PC-9 (cell line): ENCODE data around the gene CCNA2. TPM values are rescaled to one million over a fixed set of nuclear protein-coding genes. Genes with fewer than 3 reads are reported as not detected.

ENCODE experiments used
- BruUV-seq: library from RNA; stranded (reverse); fragments of 400-500 nt; replicated peaks from 2 replicates; lab custom pipeline; 2021; lab: Mats Ljungman, UMichigan
- CTCF ChIA-PET: fragments of 300-600 bp; sonication (Branson Sonifier 250); formaldehyde crosslinking; loops from one replicate; lab custom pipeline; 2022; ENCODE audit warnings: antibody characterized with exemption; lab: Charles Lee
- POLR2A ChIA-PET: fragments of 300-600 bp; sonication (Branson Sonifier 250); formaldehyde crosslinking; loops from one replicate; lab custom pipeline; 2022; ENCODE audit warnings: antibody characterized with exemption; ENCODE audit not compliant: unreplicated experiment; lab: Charles Lee
- DNase-seq, 2 experiments: peaks; one replicate each; pipeline versions ENCODE4 v3.0.0 to v3.0.0-alpha.2; 2015 to 2022; ENCODE audit warnings: mixed read lengths in 1 of 2
- H2AFZ ChIP-seq: fragments of 200-600 bp; sonication (generic); 2 replicates; pipeline ENCODE4 v1.8.1; 2017; ENCODE audit warnings: antibody characterized with exemption
- H3F3A ChIP-seq: fragments of 200-600 bp; sonication (generic); 2 replicates; pipeline ENCODE4 v1.8.1; 2017; ENCODE audit warnings: antibody characterized with exemption, mild to moderate bottlenecking, low read depth; ENCODE audit not compliant: insufficient read depth
- H3K27ac ChIP-seq: fragments of 200-600 bp; sonication (generic); 2 replicates; pipeline ENCODE4 v1.6.1; 2016; ENCODE audit warnings: mixed run types
- H3K27me3 ChIP-seq: fragments of 200-600 bp; sonication (generic); 2 replicates; pipeline ENCODE4 v1.6.1; 2016; ENCODE audit warnings: low read depth, mixed run types; ENCODE audit not compliant: insufficient read depth
- H3K36me3 ChIP-seq: fragments of 200-600 bp; sonication (generic); 2 replicates; pipeline ENCODE4 v1.6.1; 2016; ENCODE audit warnings: low read depth, mixed run types
- H3K4me1 ChIP-seq: fragments of 200-600 bp; sonication (generic); replicated peaks from 2 replicates; pipeline ENCODE4 v1.6.1; 2016; ENCODE audit warnings: mixed run types; ENCODE audit not compliant: insufficient read depth
- H3K4me2 ChIP-seq: fragments of 200-600 bp; sonication (generic); 2 replicates; pipeline ENCODE4 v1.6.1; 2017; ENCODE audit warnings: mixed run types
- H3K4me3 ChIP-seq: fragments of 200-600 bp; sonication (generic); 2 replicates; pipeline ENCODE4 v1.6.1; 2016; ENCODE audit warnings: mixed run types
- H3K79me2 ChIP-seq: fragments of 200-600 bp; sonication (generic); 2 replicates; pipeline ENCODE4 v1.6.1; 2017; ENCODE audit warnings: low read depth, mixed run types
- H3K9me2 ChIP-seq: fragments of 200-600 bp; sonication (generic); 2 replicates; pipeline ENCODE4 v1.8.1; 2017; ENCODE audit warnings: mild to moderate bottlenecking; ENCODE audit not compliant: insufficient read depth
- H3K9me3 ChIP-seq: fragments of 200-600 bp; sonication (generic); 2 replicates; pipeline ENCODE4 v1.8.1; 2016; ENCODE audit warnings: low read depth; ENCODE audit not compliant: insufficient read depth
- H4K20me1 ChIP-seq: fragments of 200-600 bp; sonication (generic); 2 replicates; pipeline ENCODE4 v1.8.1; 2017; ENCODE audit not compliant: insufficient read depth
- EZH2 ChIP-seq: fragments of 200-600 bp; sonication (generic); IDR thresholded peaks from 2 replicates; pipeline ENCODE4 v1.8.0; 2017; ENCODE audit warnings: antibody characterized with exemption, low read depth
- intact Hi-C: fragments of 100-400 bp; cut with micrococcal nuclease; formaldehyde crosslinking; loops from one replicate; pipeline ENCODE4 v1.10.0; 2022; ENCODE audit not compliant: unreplicated experiment
- total RNA-seq: library from RNA; stranded (reverse); gene quantifications from 2 replicates; pipeline ENCODE4 v1.2.3, GENCODE V29; 2021
- TF ChIP-seq, protein P1 (sequence below): fragments of 200-600 bp; sonication (generic); conservative IDR thresholded peaks from 2 replicates; pipeline ENCODE4 v1.6.1; 2017; ENCODE audit warnings: mixed run types, antibody characterized with exemption, mild to moderate bottlenecking, moderate library complexity

CCNA2 gene
- total RNA-seq, 1 experiment from 2014 or later, result 70.7 TPM

- Histone ChIP-seq H3F3A (no peaks in the 10 kb centered on the region; the same call in 1 of the 2 replicates), H2AFZ (no peak overlapping the region), H3K27me3 (no peaks in the 10 kb centered on the region), H3K4me3 (no peak overlapping the region), H3K9me2 (no peaks in the 10 kb centered on the region), H3K4me2 (no peak overlapping the region), H3K27ac (no peak overlapping the region), H4K20me1 (no peaks in the 10 kb centered on the region), H3K4me1 (no peaks in the 10 kb centered on the region), H3K79me2 (no peaks in the 10 kb centered on the region), H3K36me3 (0 out of 2 replicates have a peak, but pooled peaks cover under 1% of the 10 kb centered on the region), H3K9me3 (no peaks in the 10 kb centered on the region)
- ChIA-PET POLR2A (no interaction called here), CTCF (no interaction called here)
- intact Hi-C loops, result loop anchor here (2.0 kb wide), 1 partner anchor 67 kb away; no protein-coding TSS in a partner anchor
- DNase-seq, result no peak
- TF ChIP-seq EZH2, result no peak
- TF ChIP-seq, protein P1, sequence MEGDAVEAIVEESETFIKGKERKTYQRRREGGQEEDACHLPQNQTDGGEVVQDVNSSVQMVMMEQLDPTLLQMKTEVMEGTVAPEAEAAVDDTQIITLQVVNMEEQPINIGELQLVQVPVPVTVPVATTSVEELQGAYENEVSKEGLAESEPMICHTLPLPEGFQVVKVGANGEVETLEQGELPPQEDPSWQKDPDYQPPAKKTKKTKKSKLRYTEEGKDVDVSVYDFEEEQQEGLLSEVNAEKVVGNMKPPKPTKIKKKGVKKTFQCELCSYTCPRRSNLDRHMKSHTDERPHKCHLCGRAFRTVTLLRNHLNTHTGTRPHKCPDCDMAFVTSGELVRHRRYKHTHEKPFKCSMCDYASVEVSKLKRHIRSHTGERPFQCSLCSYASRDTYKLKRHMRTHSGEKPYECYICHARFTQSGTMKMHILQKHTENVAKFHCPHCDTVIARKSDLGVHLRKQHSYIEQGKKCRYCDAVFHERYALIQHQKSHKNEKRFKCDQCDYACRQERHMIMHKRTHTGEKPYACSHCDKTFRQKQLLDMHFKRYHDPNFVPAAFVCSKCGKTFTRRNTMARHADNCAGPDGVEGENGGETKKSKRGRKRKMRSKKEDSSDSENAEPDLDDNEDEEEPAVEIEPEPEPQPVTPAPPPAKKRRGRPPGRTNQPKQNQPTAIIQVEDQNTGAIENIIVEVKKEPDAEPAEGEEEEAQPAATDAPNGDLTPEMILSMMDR, result no peak
- no TSS peak for BruUV-seq
These were observed 14.5 kb upstream of the CCNA2 start for GRCh38 chr4:121838136-121838535.

DNA sequence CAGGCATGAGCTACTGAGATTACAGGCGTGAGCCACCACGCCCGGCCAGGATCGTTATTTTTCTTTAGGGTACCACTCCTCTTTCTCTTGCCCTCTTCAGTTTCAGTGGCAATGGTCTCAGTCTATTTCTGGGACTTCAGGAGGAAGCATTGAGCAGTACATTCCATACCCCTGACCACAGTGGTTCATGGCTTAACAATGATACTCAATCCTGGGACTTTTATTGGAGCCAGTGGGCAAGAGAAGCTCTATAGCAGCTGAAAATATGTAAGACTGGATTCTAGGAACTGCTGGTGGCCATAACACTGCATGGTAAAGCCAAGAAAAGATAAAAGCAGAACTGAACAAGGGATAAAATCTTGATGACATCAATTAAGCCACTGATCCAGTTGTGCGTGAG lies 5.8 kb upstream of the CCNA2 start:
- Histone ChIP-seq H3K4me3 (no peak overlapping the region), H2AFZ (no peak overlapping the region), H3F3A (no peaks in the 10 kb centered on the region; the same call in 1 of the 2 replicates), H3K4me2 (no peak overlapping the region), H3K36me3 (peaks cover 7% of the 10 kb centered on the region; the same call in 1 of the 2 replicates), H3K9me2 (no peaks in the 10 kb centered on the region), H3K27ac (no peak overlapping the region), H3K4me1 (peaks cover 9% of the 10 kb centered on the region), H3K27me3 (no peaks in the 10 kb centered on the region), H3K79me2 (no peaks in the 10 kb centered on the region), H3K9me3 (no peaks in the 10 kb centered on the region), H4K20me1 (no peaks in the 10 kb centered on the region)
- POLR2A ChIA-PET, result interaction anchor here (0.5 to 0.7 kb wide), 2 partner anchors 15 to 138 kb away, joined by 3 to 4 read pairs; no protein-coding TSS in a partner anchor
- intact Hi-C loops, result no loop called here
- TF ChIP-seq, protein P1, result no peak
- TF ChIP-seq EZH2, result no peak
- no TSS peak for BruUV-seq
- DNase-seq, result no peak
- CTCF ChIA-PET, result no interaction called here

DNA sequence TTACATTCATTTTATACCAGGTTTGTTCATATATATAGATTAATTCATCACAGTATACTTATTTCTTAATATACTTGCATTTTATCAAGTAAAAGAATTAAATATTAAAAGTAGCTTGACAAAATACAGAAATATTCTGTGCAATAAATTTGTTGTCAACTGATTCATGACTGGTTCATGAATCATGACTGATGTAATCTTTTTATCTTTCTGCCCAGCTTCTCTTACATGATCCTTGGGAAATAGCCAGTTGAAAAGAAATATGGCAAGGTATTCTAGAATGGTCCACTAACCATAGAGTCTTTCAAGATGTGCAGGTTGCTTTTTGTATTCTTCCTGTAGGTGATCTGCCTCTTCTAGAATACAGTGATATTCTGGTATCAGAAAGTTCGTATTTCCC lies 4.2 kb upstream of the CCNA2 start:
- Histone ChIP-seq H3F3A (no peaks in the 10 kb centered on the region; the same call in 1 of the 2 replicates), H3K27me3 (no peaks in the 10 kb centered on the region), H3K4me2 (no peak overlapping the region), H3K9me3 (no peaks in the 10 kb centered on the region), H3K79me2 (peaks cover 8% of the 10 kb centered on the region), H3K4me1 (peaks cover 9% of the 10 kb centered on the region), H2AFZ (no peak overlapping the region), H3K9me2 (no peaks in the 10 kb centered on the region), H3K36me3 (peaks cover 4% of the 10 kb centered on the region; the same call in 1 of the 2 replicates), H4K20me1 (no peaks in the 10 kb centered on the region), H3K27ac (no peak overlapping the region), H3K4me3 (no peak overlapping the region)
- no peak for DNase-seq
- ChIA-PET CTCF (interaction anchor here (0.6 kb wide), 1 partner anchor 280 kb away, joined by 3 read pairs; no protein-coding TSS in a partner anchor), POLR2A (interaction anchor here (0.6 kb wide), 2 partner anchors 41 to 91 kb away, joined by 5 to 8 read pairs; no protein-coding TSS in a partner anchor)
- intact Hi-C loops, result no loop called here
- TF ChIP-seq, protein P1, result no peak
- BruUV-seq, result no TSS peak
